GM21528 (cell line): Measurements from ENCODE around the gene CXCR4.
"Not testable (repeated sequence)": the region's sequence is repeated elsewhere in the genome, so short reads cannot be mapped to it uniquely, and the experiment has no call there.

Experiments
- ATAC-seq: cut with Tn5 transposase; IDR thresholded peaks from one replicate; pipeline ENCODE4 v1.9.1; 2021; ENCODE audit warnings: mild to moderate bottlenecking, moderate library complexity; ENCODE audit not compliant: unreplicated experiment, low FRiP score

CXCR4 gene

DNA sequence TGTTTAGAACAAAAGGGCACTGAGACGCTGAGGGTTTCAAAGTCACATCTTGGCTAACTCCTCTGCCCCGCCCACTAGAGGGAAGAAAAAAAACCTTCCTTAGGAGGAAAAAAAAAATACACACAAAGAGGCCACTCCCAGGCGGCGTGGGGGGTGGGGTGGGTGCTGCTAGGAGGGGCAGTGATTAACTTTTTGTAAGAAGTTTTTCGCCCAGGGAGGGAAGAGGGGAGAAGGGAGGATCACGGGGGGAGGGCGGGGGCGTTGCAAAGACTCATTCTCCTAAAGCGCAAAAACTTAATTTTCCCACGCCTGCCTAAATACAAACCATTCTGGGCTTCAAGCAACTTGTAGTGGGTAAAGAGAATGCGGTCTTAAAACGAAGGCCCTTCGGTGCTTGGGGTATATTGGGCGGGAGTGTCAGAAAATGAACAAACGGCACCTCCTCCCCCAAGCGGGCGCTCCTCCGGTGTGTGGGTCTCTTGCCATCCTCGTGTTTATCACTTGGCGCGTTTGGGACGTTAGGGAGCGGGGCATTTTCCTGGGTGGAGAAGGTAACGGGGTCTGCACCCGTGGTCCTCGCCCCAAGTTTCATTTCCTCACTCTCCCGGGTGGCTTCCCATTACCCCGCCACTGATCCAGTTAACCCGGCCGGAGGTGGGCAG is 1.7 kb downstream of the CXCR4 start:
- no peak for ATAC-seq

DNA sequence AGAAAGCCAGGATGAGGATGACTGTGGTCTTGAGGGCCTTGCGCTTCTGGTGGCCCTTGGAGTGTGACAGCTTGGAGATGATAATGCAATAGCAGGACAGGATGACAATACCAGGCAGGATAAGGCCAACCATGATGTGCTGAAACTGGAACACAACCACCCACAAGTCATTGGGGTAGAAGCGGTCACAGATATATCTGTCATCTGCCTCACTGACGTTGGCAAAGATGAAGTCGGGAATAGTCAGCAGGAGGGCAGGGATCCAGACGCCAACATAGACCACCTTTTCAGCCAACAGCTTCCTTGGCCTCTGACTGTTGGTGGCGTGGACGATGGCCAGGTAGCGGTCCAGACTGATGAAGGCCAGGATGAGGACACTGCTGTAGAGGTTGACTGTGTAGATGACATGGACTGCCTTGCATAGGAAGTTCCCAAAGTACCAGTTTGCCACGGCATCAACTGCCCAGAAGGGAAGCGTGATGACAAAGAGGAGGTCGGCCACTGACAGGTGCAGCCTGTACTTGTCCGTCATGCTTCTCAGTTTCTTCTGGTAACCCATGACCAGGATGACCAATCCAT is 2.7 kb downstream of the CXCR4 start:
- no peak for ATAC-seq

DNA sequence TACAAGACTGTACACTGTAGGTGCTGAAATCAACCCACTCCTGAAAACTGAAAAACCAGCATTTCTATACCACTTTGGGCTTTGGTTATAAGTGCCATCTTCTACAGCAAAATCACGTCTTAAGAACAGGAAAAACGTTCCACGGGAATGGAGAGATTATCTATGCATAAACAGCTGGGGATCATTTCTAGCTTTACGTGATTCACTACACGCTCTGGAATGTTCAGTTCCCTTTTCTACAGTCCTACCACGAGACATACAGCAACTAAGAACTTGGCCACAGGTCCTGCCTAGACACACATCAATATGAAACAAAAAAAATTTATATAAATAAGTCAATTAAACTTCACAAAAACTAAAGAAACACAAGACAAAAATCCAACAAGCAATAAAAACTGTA is 3.6 kb downstream of the CXCR4 start:
- ATAC-seq, result no peak

DNA sequence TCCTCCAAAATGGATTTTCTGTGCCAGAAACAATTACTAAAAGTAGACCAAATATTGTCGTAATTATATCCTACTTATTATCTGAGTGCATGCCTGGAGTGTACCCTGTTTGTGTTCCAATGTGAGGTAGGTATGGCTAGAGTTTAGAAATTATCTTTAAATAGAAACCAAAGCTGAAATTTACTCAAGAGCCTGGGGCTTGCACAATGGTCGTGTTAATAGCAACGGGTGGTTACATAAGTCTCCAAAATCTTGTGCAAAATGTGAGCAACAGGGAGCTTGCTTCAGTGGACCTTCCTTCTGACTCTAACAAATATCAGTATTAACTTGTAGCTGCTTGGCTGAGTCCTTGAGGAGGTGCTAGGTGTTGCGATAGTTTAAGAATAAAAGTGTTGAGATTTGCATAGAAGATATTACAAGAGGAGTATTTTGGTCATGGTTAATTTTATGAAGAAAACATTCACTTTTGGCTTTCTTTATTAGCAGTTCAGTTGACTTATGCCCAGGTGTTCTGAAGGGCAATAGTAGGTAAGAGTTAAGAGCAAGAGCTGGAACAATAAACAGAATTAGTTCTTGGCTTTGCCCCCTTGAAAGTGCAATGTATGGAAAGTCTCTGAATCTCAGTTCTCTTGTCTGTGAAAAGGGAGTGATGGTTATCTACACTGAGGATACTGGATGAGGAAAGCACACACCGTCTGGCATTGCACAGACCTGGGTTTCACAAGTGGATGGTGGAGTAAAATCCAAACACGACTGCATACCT is 4.6 kb downstream of the CXCR4 start:
- ATAC-seq, result no peak

DNA sequence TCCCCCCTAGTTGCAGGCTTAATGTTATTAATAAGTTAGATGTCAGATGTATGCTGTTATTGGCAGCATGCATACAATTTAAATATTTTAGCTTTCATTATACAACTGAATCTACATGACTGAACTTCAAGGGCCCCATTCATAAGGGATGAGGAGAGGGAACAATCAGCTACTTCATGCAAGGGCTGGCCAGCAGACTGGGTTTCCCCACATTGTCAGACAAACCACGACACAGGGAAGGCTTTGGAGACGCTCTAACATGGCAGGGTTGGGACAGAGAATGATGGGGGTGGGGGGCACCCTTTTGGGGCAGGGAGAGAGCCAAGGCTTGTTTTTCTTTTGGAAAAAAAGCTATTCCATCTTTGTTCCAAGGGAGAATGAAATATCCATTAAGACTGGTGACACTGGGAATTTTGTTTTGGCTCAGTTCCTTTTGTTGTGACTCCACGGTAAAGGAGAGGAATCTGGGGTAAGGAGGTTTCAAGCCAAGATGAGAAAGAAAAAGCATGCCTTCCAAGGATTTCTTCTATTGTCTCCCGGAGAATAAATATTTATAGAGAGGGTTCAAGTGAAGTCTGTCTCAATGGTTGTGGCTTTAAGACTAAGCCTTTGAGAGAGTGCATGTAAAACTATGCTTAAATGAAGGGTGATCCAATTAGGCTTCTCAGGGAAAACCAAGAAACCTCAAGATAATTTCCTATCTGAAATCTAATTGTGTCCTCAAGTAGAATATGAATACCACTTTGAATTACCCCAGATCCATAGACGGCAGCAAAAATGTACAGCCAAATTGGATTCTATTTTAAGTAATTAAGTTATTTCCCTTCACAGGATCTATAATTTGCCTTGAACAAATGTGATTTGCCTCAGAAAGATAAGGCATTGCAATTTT is 5.4 kb downstream of the CXCR4 start:
- ATAC-seq, result no peak

DNA sequence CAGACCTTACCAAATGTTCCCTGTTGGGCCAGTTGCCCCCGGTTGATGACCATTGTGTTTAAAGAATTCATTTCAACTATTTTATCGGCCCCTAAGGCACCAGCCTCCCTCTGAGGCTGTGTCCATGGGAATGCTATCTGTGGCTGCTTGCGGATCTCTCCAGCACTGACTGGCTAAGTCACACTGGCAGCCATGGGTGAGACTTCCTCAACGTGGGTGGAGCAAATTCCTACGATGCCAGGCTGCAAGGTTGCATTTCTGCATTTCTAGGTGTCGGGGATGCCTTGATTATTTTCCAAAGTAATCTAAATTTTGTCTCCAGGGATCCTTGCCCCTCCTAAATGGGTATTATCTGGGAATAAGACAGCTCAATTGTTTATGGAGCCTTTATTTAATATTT is 6.2 kb downstream of the CXCR4 start:
- ATAC-seq, result no peak

DNA sequence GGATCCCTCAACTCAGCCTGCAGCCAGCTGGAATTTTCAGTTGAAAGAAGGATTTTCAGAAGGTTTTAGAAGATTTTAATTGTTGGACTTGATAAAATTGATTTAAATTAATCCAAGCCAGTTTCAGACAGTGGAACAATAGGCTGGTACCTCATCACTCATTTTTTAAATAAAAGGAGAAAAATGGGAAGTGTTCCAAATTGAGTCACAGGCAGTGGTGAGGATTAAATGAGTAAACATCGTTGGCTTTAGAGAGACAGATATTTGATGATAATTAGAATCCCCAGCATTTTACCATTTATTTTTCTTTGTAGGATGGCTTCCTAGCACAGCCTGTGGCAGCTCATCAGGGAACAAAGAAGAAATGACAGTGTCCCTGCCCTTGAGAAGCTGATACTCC is 7.4 kb downstream of the CXCR4 start:
- no peak for ATAC-seq

DNA sequence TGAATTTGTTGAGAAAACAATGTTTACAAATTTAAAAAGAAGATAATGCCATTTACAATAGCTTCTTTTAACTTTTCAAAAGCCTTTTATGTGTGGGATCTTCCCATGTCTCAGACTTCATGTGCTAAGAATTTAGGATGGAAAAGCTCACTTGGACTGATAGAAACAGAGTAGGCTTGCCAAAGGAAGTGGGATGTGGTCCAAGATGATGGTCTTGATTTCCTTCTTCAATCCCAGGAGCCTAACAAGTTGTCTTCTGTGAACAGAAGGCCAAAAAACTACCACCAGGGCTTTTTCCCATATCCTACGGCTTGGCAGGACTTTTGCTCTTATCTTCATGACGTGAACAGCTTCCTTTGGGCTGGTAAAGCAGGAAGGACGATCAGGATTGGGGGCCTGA is 9.5 kb downstream of the CXCR4 start:
- no peak for ATAC-seq

DNA sequence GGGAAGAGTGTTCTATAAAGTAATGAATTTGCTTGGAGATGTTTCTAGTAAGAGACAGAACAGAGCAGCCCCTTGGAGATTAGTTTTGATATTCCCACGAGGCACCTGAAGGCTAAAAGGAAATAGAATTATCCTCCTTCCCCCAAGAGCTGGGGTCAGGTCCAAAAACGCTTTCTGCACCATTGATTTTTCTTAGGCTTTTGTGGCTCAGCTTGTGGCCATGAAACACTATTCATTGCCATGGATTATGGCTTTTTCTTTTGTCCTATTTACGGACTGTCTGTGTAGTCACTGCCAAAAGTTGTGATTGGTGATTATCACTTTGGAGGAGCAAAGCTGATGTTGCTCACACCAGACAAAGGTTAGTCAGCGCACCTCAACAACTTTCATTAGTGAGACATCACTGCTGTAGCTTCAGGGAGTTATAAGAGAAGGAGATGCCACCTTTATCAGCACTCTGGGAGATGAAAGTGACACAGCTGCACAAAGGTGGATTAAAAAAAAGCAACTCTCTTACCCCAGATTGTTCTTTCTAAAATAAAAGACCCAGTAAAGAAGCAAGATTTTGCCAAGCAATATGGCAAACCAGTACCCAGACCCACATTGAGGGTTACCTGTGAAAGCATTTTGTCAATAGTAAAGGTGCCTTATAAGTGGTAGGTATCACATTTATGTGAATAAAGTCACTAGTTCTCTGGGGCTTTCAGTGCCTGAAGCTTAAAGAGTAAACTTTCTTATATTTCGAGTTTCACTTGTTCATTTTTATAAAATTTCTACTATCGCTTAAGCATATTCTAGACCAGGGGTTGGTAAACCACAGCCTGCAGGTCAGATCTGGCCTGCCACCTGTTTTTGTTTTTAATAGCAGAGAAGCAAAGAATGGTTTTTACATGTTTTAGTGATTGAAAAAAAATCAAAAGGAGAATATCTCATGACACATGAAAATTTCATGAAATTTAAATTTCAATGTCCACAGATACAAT is 10.6 kb downstream of the CXCR4 start:
- peak; percentile 75 for ATAC-seq

DNA sequence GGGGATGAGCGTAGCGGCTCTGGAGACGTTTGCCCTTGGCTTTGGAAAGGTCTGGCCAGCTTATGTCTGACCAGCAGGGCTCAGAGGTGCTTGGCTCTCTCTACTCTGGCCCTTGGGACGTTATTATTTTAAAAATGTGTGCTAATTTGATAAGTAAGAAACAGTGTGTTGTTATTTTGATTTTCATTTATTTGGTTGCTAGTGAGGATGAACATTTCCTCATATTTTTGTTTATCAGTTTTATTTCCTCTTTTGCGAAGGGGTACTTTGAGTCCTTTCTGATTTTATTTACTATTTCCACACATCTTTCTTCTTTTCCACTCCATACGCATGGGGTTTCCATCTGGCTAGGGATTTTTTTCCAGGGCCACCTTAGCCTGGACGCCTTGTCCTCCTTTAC is 11.4 kb downstream of the CXCR4 start:
- ATAC-seq, result no peak

DNA sequence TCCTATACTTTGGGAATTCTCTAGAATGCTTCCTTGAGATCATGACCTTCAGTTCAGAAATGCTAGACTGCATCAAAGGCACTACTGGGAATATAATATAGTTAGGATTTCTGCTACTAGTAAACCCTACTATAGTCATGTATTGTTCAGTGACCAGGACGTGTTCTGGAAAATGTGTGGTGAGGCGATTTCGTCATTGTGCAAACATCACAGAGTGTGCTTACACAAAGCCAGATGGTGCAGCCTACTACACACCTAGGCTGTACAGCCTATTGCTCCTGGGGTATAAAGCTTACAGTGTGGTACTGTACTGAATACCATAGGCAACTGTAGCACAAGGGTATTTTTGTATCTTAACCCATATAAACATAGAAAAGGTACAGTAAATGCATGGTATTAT is 13.0 kb downstream of the CXCR4 start:
- no peak for ATAC-seq

DNA sequence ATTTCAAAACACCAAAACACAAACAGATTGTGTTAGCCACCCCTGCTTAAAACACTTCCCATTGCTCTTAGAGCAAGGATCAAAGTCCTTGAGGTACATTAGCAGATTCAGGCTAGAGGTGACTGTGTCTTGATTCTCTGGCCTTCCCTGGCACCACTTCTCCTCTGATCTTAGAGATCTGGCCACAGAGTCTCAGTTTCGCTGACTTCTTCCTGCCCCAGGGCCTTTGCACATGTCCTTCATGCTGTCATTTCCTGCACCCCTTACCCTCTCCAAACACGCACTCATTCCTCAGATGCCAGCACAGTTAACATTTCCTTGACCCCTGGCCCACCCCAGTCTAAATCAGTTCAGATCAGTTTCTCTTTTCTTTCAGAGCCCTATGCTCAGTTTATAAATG is 16.9 kb downstream of the CXCR4 start:
- ATAC-seq, result no peak

DNA sequence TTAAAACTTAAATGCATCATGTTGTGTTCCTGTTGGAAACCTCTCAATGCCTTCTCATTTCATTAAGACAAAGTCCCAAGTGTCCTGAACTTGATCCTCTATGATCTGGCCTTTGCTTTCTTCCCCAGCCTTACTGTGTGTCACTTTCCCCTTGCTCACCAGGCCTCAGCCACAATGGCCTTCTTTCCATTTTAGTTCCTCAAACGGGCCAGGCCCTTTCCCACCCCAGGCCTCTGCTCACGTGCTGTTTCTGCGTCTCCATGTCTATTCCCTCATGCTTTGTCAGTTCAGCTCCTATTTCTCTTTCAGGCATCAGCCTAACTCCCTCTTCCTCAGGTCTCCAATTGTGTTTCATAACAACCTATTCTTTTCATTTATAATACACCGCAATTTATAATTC is 19.5 kb downstream of the CXCR4 start:
- no peak for ATAC-seq

DNA sequence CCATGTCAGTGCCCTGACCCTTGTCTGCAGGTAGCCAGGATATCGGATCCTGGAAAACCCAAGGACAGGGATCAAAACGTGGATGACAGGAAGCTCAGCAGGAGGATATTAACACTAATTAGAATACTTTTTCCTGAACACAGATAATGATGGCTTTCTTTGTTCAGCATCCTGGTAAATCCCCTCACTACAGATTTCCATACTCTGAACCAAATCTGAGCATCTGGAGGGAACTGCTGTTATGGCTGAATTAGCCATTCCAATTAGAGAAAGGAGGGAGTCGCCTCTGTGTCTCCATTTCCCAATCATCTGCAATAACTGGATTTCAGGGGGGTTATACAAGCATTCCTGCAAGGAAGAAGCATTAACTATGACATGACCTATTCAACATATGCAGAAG is 24.4 kb downstream of the CXCR4 start:
- no peak for ATAC-seq

DNA sequence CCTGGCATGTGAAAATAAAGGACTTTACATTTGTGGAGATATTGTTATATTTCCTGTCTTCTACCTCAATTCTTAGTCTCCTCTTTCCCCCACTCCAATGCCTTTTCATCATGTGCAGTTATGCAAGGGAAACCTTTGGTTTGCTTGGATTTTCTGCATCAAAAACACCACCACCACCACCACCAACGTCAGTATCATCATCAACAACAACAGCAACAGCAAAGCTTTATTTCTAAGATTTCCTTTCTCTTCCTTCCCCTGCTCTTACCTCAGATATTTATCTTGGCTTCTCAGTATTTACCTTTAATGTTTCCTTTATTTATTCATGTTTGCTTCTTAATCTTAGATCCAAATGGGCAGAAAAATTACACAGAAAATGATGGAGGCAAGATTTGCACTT is 26.1 kb downstream of the CXCR4 start:
- ATAC-seq, result no peak

DNA sequence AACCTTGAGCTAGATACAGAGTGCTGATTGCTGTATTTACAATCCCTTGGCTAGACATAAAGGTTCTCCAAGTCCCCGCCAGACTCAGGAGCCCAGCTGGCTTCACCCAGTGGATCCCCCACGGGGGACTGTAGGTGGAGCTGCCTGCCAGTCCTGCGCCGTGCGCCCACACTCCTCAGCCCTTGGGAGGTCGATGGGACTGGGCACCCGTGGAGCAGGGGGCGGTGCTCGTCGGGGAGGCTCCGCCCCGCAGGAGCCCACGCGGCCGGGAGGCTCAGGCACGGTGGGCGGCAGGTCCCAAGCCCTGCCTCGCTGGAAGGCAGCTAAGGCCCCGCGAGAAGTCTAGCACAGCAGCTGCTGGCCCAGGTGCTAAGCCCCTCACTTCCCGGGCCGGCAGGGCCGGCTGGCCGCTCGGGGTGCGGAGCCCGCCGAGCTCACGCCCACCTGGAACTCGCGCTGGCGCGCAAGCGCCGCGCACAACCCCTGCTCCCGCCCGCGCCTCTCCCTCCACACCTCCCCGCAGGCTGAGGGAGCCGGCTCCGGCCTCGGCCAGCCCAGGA is 30.0 kb downstream of the CXCR4 start:
- not testable (repeated sequence) for ATAC-seq

DNA sequence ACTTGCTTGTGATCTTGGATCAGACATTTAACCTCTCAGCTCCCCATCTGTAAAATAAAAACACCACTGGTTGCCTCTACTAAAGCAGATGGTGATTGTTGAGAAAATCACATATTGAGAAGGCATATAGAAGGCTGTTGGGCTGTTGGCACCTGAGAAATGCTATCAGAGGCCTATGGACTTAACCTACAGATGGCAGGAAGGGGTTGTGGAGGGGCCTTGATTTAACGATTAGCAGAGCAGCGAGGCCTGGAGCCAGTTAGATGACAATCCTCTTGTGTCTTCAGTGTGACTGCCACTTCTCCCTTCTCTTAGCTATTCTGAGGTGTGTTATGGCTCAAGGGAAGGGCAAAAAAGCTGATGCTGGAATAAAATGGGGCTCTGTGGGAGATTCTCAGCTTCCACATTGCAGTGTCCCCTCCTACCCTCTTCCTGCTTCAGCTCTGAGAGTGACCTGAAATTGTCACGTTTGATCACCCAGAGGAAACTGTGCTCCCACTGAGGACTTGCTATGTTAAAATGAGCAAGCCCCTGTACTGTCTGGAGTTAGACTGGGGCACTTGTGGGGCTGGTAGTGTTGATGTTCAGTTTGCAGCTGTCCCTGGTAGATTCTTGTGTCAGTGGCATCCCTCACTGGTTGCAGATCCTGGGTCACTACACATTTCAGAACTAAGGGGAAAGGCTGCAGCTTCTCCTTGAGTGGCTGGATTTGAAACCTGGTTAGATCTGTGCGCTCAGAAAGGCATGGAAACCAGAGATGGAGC is 31.5 kb downstream of the CXCR4 start:
- no peak for ATAC-seq

DNA sequence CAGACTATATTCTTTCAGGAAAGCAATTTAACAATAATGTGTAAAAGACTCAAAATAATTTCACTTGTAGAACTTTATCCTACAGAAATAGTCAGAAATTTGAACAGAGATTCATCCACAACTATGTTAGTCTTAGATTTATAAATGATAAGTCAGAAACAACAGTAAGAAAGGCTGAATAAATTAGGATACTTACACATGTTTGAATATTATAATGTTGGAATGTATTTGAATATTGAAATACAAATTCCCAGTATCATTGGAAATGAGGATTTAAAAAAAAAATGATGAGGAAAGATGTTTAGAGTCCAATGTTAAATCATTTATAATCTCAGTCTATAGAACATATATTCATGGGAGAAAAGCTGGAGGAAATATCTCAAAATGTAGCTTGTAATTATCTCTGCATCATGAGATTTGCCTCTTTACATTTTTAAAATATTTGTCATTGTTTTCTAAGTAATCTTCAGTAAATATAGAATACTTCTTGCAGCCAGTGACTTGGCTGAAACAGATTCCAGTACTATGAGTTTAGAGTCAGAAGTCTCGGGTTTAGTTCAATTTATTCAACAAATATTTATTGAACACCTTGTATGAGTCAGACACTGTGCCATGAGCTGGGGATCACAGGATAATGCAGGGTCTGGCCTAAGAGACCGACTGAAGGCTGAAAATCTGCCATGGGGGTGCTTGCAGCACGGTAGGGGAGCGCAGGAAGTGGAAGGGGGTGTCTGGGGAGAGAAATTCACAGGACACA is 32.3 kb downstream of the CXCR4 start:
- ATAC-seq, result no peak
